H9 (cell line): ENCODE results near the gene AGMO. TPM values are rescaled to one million over a fixed set of nuclear protein-coding genes. Genes with fewer than 3 reads are reported as not detected.

Experiments
- DNase-seq: peaks from one replicate; pipeline ENCODE4 v3.0.0-alpha.2; 2017
- H2AFZ ChIP-seq: one replicate; pipeline ENCODE4 v1.6.1; 2013; ENCODE audit warnings: mild to moderate bottlenecking, low read length, control low read depth, moderate library complexity
- H2AK5ac ChIP-seq: 2 replicates; pipeline ENCODE4 v1.6.1; 2013; ENCODE audit warnings: low read length, control low read depth, mixed read lengths; ENCODE audit not compliant: insufficient read length
- H2BK120ac ChIP-seq: one replicate; pipeline ENCODE4 v1.6.1; 2013; ENCODE audit warnings: low read depth, mild to moderate bottlenecking, low read length, control low read depth, inconsistent platforms; ENCODE audit not compliant: poor library complexity, severe bottlenecking
- H2BK12ac ChIP-seq: 2 replicates; pipeline ENCODE4 v1.6.1; 2013; ENCODE audit warnings: low read length, control low read depth, mixed read lengths, low read depth; ENCODE audit not compliant: insufficient read length
- H2BK15ac ChIP-seq: 2 replicates; pipeline ENCODE4 v1.6.1; 2013; ENCODE audit warnings: low read depth, low read length, control low read depth
- H2BK20ac ChIP-seq: one replicate; pipeline ENCODE4 v1.6.1; 2013; ENCODE audit warnings: low read depth, mild to moderate bottlenecking, low read length, control low read depth, inconsistent platforms; ENCODE audit not compliant: poor library complexity, severe bottlenecking
- H2BK5ac ChIP-seq: 2 replicates; pipeline ENCODE4 v1.6.1; 2013; ENCODE audit warnings: low read length, control low read depth, mixed read lengths; ENCODE audit not compliant: insufficient read length
- H3K14ac ChIP-seq: 2 replicates; pipeline ENCODE4 v1.6.1; 2013; ENCODE audit warnings: low read length, control low read depth; ENCODE audit not compliant: insufficient read depth
- H3K18ac ChIP-seq: 2 replicates; pipeline ENCODE4 v1.6.1; 2013; ENCODE audit warnings: low read depth, mild to moderate bottlenecking, mixed read lengths, low read length, control low read depth; ENCODE audit not compliant: insufficient read length
- H3K23ac ChIP-seq: 2 replicates; pipeline ENCODE4 v1.6.1; 2013; ENCODE audit warnings: low read length, control low read depth, mixed read lengths, low read depth; ENCODE audit not compliant: insufficient read length
- H3K23me2 ChIP-seq: 2 replicates; pipeline ENCODE4 v1.6.1; 2013; ENCODE audit warnings: low read depth, mild to moderate bottlenecking, mixed read lengths, low read length, control low read depth; ENCODE audit not compliant: insufficient read length, poor library complexity, severe bottlenecking
- H3K27ac ChIP-seq: 2 replicates; pipeline ENCODE4 v1.5.1; 2013; ENCODE audit warnings: low read length, control low read depth, mixed read lengths, low read depth; ENCODE audit not compliant: insufficient read length
- H3K27me3 ChIP-seq: 2 replicates; pipeline ENCODE4 v1.6.1; 2013; ENCODE audit warnings: low read length, control low read depth, inconsistent platforms; ENCODE audit not compliant: insufficient read depth
- H3K4ac ChIP-seq: 2 replicates; pipeline ENCODE4 v1.6.1; 2013; ENCODE audit warnings: low read depth, mild to moderate bottlenecking, control low read depth, inconsistent platforms, low read length, moderate library complexity
- H3K4me1 ChIP-seq: 2 replicates; pipeline ENCODE4 v1.6.1; 2013; ENCODE audit warnings: low read length, control low read depth, inconsistent platforms; ENCODE audit not compliant: insufficient read depth
- H3K4me2 ChIP-seq: 2 replicates; pipeline ENCODE4 v1.6.1; 2013; ENCODE audit warnings: low read length, control low read depth, mixed read lengths; ENCODE audit not compliant: insufficient read length, insufficient read depth
- H3K56ac ChIP-seq: 2 replicates; pipeline ENCODE4 v1.6.1; 2013; ENCODE audit warnings: low read depth, mild to moderate bottlenecking, mixed read lengths, low read length, control low read depth; ENCODE audit not compliant: insufficient read length
- H3K79me1 ChIP-seq: 2 replicates; pipeline ENCODE4 v1.6.1; 2013; ENCODE audit warnings: low read depth, mild to moderate bottlenecking, moderate library complexity, low read length, control low read depth, inconsistent platforms; ENCODE audit not compliant: insufficient read depth, poor library complexity, severe bottlenecking
- H3K79me2 ChIP-seq: 2 replicates; pipeline ENCODE4 v1.6.1; 2013; ENCODE audit warnings: low read length, control low read depth, inconsistent platforms; ENCODE audit not compliant: insufficient read depth
- H3K9ac ChIP-seq: 2 replicates; pipeline ENCODE4 v1.6.1; 2013; ENCODE audit warnings: low read length, control low read depth, mixed read lengths; ENCODE audit not compliant: insufficient read length; ENCODE audit errors: extremely low read depth
- H3K9me3 ChIP-seq: one replicate; pipeline ENCODE4 v1.6.1; 2013; ENCODE audit warnings: low read depth, low read length, inconsistent platforms; ENCODE audit not compliant: control insufficient read depth
- H3T11ph ChIP-seq: one replicate; pipeline ENCODE4 v1.6.1; 2013; ENCODE audit warnings: mild to moderate bottlenecking, low read length, control low read depth, inconsistent platforms
- H4K20me1 ChIP-seq: one replicate; pipeline ENCODE4 v1.6.1; 2013; ENCODE audit not compliant: control insufficient read depth, insufficient read length, insufficient read depth
- H4K5ac ChIP-seq: 2 replicates; pipeline ENCODE4 v1.6.1; 2013; ENCODE audit warnings: low read depth, mild to moderate bottlenecking, mixed read lengths, low read length, control low read depth; ENCODE audit not compliant: insufficient read length
- H4K8ac ChIP-seq: replicated peaks from 2 replicates; pipeline ENCODE4 v1.6.1; 2013; ENCODE audit warnings: low read length, control low read depth, mixed read lengths, low read depth; ENCODE audit not compliant: insufficient read length
- H4K91ac ChIP-seq: 2 replicates; pipeline ENCODE4 v1.6.1; 2013; ENCODE audit warnings: low read depth, mild to moderate bottlenecking, moderate library complexity, mixed read lengths, low read length, control low read depth; ENCODE audit not compliant: insufficient read length
- H3K27ac Mint-ChIP-seq, 3 experiments: 2 replicates in 2 of 3; 3 replicates in 1 of 3; pipeline ENCODE4 v1.8.0; 2020 to 2021; ENCODE audit warnings: mixed read lengths in 3 of 3, mild to moderate bottlenecking in 1 of 3, moderate library complexity in 1 of 3
- H3K27me3 Mint-ChIP-seq: 2 replicates; pipeline ENCODE4 v1.8.0; 2021; ENCODE audit warnings: low read depth, mild to moderate bottlenecking, moderate library complexity, mixed read lengths
- H3K36me3 Mint-ChIP-seq, 3 experiments: 2 replicates in 2 of 3; 3 replicates in 1 of 3; pipeline ENCODE4 v1.8.0; 2020 to 2021; ENCODE audit warnings: low read depth in 3 of 3, mixed read lengths in 3 of 3; ENCODE audit not compliant: insufficient read depth in 1 of 3
- H3K4me1 Mint-ChIP-seq, 2 experiments: 2 replicates each; pipeline ENCODE4 v1.8.0; 2020; ENCODE audit warnings: mixed read lengths in 2 of 2
- H3K4me3 Mint-ChIP-seq, 2 experiments: 2 replicates in 1 of 2; 3 replicates in 1 of 2; pipeline ENCODE4 v1.8.0; 2020 to 2021; ENCODE audit warnings: mild to moderate bottlenecking in 2 of 2, mixed read lengths in 2 of 2, moderate library complexity in 1 of 2
- H3K9me3 Mint-ChIP-seq, 2 experiments: 2 replicates in 1 of 2; 3 replicates in 1 of 2; pipeline ENCODE4 v1.8.0; 2020; ENCODE audit warnings: mild to moderate bottlenecking in 2 of 2, mixed read lengths in 2 of 2, moderate library complexity in 1 of 2
- WGBS: extraction: QIAGEN DNeasy Blood & Tissue Kit; methylation state at CpG from one replicate; pipeline ENCODE4 v1.1.7; 2013; ENCODE audit warnings: missing lambda C conversion rate, low lambda C conversion rate, mixed read lengths; ENCODE audit not compliant: insufficient read length; ENCODE audit errors: extremely low coverage; 5-methylcytosine and 5-hydroxymethylcytosine counted together
- total RNA-seq: library from RNA; stranded (reverse); gene quantifications from 2 replicates; pipeline ENCODE4 v1.2.1, GENCODE V29; 2021
- TF ChIP-seq, protein P1 (sequence below): fragments of 200-600 bp; sonication (generic); conservative IDR thresholded peaks from 3 replicates; pipeline ENCODE4 v1.8.0; 2021; ENCODE audit warnings: antibody characterized with exemption, mild to moderate bottlenecking

Gene AGMO
- total RNA-seq, 1 experiment from 2014 or later, result 0.70 TPM

DNA sequence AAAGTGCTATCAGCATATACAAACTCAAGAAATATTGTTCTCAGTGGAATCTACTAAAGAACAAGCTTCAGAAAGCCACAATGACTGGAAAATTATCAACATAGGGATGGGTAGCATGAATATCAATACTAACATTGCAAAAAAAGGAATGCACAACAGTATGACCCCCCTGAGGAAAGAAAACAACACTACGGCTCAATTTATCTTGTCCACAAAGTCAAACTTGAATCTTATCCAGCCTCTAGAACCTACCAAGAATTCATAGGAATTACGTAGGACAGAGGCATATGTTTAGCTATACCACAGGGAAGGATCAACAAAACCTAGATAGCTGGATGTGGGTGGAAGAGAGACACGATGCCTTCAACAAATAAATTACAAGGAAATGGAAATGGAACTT lies 54.6 kb downstream of the AGMO start:
- Histone ChIP-seq H3K9ac (no peak overlapping the region), H3K9me3 (no peaks in the 10 kb centered on the region), H3K79me2 (no peaks in the 10 kb centered on the region), H2BK15ac (no peak overlapping the region), H4K8ac (no peak overlapping the region), H4K20me1 (no peaks in the 10 kb centered on the region), H2BK12ac (no peak overlapping the region), H3K56ac (no peak overlapping the region), H3T11ph (no peak overlapping the region), H3K18ac (no peak overlapping the region), H2AK5ac (no peak overlapping the region), H3K4me1 (no peaks in the 10 kb centered on the region), H4K91ac (no peak overlapping the region), H2AFZ (no peak overlapping the region), H3K27ac (no peak overlapping the region), H3K4me2 (no peak overlapping the region), H3K27me3 (no peaks in the 10 kb centered on the region), H3K79me1 (no peaks in the 10 kb centered on the region), H2BK120ac (no peak overlapping the region), H2BK20ac (no peak overlapping the region), H2BK5ac (no peak overlapping the region), H4K5ac (no peak overlapping the region), H3K23me2 (no peaks in the 10 kb centered on the region), H3K23ac (no peak overlapping the region), H3K4ac (no peak overlapping the region), H3K14ac (no peak overlapping the region)
- Mint-ChIP-seq H3K4me3 (no peak overlapping the region), H3K36me3 (no peaks in the 10 kb centered on the region), H3K27me3 (no peaks in the 10 kb centered on the region), H3K4me1 (no peaks in the 10 kb centered on the region), H3K9me3 (no peaks in the 10 kb centered on the region), H3K27ac (no peak overlapping the region; a peak in 1 of 7 replicates)
- TF ChIP-seq, protein P1, sequence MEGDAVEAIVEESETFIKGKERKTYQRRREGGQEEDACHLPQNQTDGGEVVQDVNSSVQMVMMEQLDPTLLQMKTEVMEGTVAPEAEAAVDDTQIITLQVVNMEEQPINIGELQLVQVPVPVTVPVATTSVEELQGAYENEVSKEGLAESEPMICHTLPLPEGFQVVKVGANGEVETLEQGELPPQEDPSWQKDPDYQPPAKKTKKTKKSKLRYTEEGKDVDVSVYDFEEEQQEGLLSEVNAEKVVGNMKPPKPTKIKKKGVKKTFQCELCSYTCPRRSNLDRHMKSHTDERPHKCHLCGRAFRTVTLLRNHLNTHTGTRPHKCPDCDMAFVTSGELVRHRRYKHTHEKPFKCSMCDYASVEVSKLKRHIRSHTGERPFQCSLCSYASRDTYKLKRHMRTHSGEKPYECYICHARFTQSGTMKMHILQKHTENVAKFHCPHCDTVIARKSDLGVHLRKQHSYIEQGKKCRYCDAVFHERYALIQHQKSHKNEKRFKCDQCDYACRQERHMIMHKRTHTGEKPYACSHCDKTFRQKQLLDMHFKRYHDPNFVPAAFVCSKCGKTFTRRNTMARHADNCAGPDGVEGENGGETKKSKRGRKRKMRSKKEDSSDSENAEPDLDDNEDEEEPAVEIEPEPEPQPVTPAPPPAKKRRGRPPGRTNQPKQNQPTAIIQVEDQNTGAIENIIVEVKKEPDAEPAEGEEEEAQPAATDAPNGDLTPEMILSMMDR, result no peak
- WGBS, result no CpG with 5 or more reads among the region's 3 CpGs
- no peak for DNase-seq
